Measurements from ENCODE around the gene C15orf39. TPM values are rescaled to one million over a fixed set of nuclear protein-coding genes. Genes with fewer than 3 reads are reported as not detected.

C15orf39 gene
- total RNA-seq, 1 experiment from 2014 or later = 28.9 TPM

DNA sequence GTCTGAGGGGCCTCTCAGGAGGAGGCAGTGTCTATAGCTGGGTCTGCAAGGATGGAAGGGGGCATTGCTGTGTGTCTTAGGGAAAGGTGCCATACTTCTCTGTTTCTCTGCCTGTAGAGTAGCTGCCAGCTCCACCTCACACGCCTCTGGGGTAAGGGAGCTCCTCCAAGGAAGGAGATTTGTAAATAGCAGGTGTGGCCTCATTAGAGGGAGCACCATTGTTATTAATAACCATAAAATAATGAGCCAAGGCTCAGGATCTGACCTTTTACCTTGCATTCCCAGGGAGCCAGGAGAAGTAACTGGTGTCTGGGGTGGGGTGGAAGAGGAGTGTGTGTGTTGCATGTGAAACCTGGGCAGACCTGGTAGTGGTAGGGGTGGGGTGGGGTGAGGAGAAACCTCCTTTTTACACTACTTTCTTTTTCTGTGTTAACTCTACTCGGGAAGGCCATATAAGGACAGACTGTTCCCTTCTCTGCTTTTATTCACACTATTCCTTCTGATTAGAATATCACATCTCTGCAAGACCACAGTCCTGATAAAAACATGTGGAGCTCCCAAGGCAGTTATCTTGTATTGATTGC is 2.2 kb upstream of the C15orf39 start:
- no peak overlapping the region for H3K4me3 ChIP-seq (ENCODE audit: low read depth, low read length, poor library complexity, severe bottlenecking)
- H3K27ac ChIP-seq (ENCODE audit: low read depth, low read length, poor library complexity, severe bottlenecking) = no peak overlapping the region
- no peaks in the 10 kb centered on the region for H3K36me3 ChIP-seq (ENCODE audit: insufficient read depth, low read length, poor library complexity, severe bottlenecking)
- BruUV-seq (replicated peaks) = no TSS peak
- no peaks in the 10 kb centered on the region for H3K27me3 ChIP-seq (replicated peaks; ENCODE audit: insufficient read depth, low read depth, low read length, poor library complexity)
- ChIA-PET POLR2A (ENCODE audit: low non-redundant PET) (no interaction called here), CTCF (no interaction called here)
- TF ChIP-seq, protein P1, sequence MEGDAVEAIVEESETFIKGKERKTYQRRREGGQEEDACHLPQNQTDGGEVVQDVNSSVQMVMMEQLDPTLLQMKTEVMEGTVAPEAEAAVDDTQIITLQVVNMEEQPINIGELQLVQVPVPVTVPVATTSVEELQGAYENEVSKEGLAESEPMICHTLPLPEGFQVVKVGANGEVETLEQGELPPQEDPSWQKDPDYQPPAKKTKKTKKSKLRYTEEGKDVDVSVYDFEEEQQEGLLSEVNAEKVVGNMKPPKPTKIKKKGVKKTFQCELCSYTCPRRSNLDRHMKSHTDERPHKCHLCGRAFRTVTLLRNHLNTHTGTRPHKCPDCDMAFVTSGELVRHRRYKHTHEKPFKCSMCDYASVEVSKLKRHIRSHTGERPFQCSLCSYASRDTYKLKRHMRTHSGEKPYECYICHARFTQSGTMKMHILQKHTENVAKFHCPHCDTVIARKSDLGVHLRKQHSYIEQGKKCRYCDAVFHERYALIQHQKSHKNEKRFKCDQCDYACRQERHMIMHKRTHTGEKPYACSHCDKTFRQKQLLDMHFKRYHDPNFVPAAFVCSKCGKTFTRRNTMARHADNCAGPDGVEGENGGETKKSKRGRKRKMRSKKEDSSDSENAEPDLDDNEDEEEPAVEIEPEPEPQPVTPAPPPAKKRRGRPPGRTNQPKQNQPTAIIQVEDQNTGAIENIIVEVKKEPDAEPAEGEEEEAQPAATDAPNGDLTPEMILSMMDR (conservative IDR thresholded peaks at IDR 0.05; ENCODE audit: low read depth, low read length) = no peak
- TF ChIP-seq EZH2 (IDR thresholded peaks at IDR 0.05; ENCODE audit: borderline replicate concordance, low read depth, low read length, poor library complexity, severe bottlenecking) = no peak
- no peak for DNase-seq (ENCODE audit: low spot score)
- no peaks in the 10 kb centered on the region for H3K9me3 ChIP-seq (ENCODE audit: low read depth, low read length, poor library complexity, severe bottlenecking)
- H3K4me1 ChIP-seq (ENCODE audit: insufficient read depth, low read length, poor library complexity, severe bottlenecking) = peaks cover 23% of the 10 kb centered on the region
- intact Hi-C loops (cut with micrococcal nuclease; ENCODE audit: unreplicated experiment) = no loop called here

DNA sequence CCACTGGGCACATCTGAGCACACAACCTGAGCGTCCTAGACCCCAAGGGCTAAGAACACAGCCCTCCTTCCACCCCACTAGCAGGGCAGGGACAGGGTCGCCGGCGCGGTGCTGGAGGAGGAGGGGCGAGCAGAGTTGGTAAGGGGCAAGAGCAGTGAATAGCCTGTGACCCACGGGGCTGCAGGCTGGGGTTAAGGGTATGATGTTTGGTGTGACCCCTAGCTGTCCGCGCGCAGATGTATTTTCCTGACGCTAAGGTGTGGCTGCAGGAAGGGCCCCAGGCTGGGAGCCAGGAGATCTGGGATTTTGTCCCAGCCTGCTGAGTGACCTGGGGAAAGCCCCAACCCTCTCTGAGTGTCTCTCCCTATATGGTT is 1.3 kb upstream of the C15orf39 start:
- DNase-seq (ENCODE audit: low spot score) = no peak
- ChIA-PET CTCF (interaction anchor here (0.6 kb wide), 1 partner anchor 173 kb away, joined by 3 read pairs; no protein-coding TSS in a partner anchor), POLR2A (ENCODE audit: low non-redundant PET) (no interaction called here)
- H3K27me3 ChIP-seq (replicated peaks; ENCODE audit: insufficient read depth, low read depth, low read length, poor library complexity) = no peaks in the 10 kb centered on the region
- no peaks in the 10 kb centered on the region for H3K36me3 ChIP-seq (ENCODE audit: insufficient read depth, low read length, poor library complexity, severe bottlenecking)
- H3K9me3 ChIP-seq (ENCODE audit: low read depth, low read length, poor library complexity, severe bottlenecking) = no peaks in the 10 kb centered on the region
- intact Hi-C loops (cut with micrococcal nuclease; ENCODE audit: unreplicated experiment) = loop anchor here (10.0 kb wide), 2 partner anchors 296 to 426 kb away; partner anchors contain the start of gene FAM219B
- H3K4me3 ChIP-seq (ENCODE audit: low read depth, low read length, poor library complexity, severe bottlenecking) = no peak overlapping the region
- no peak overlapping the region for H3K27ac ChIP-seq (ENCODE audit: low read depth, low read length, poor library complexity, severe bottlenecking)
- peaks cover 30% of the 10 kb centered on the region for H3K4me1 ChIP-seq (ENCODE audit: insufficient read depth, low read length, poor library complexity, severe bottlenecking)
- TF ChIP-seq EZH2 (IDR thresholded peaks at IDR 0.05; ENCODE audit: borderline replicate concordance, low read depth, low read length, poor library complexity, severe bottlenecking) = no peak
- TF ChIP-seq, protein P1 (conservative IDR thresholded peaks at IDR 0.05; ENCODE audit: low read depth, low read length) = no peak
- no TSS peak for BruUV-seq (replicated peaks)

DNA sequence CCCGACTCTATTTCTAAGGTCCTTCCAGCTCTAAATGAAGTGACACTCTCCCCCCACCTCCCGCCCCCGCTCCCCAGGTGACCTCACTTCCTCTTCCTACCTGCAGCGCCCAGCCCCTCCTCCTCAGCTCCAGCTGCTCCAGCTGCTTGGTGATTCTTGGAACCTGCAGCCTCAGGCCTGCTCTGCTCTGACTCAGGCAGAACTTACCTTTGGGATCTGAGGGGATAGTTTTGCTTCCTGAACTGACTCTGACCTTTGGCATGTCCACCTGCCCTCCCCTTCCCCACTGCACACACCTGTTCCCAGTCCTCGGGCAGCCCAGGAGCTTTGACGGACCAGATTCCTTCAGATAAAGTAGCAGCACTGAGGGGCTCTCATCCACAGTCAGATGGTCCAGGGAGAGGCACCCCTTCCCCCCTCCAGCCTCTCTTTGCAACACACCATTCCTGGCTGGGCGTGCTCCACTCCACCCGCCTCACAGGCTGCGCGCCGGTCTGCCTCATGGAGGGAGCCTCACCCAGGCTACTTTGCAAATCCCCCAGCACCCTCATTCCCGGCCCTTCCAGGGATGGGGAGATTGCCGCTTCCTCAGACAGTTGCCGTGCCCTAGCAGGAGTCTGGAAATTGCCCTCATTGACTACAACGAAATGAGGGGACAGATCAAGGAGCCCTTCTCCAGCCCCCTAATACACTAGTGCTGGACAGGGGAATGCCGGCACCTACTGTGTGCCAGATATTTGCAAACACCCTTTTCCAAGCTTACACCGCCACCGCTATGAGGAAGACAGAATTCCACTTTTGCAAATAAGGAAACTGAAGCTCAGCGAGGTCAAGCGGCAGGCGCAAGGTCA is 692 bp upstream of the C15orf39 start:
- BruUV-seq (replicated peaks) = no TSS peak
- Histone ChIP-seq H3K4me1 (ENCODE audit: insufficient read depth, low read length, poor library complexity, severe bottlenecking) (peaks cover 30% of the 10 kb centered on the region), H3K27me3 (replicated peaks; ENCODE audit: insufficient read depth, low read depth, low read length, poor library complexity) (no peaks in the 10 kb centered on the region), H3K9me3 (ENCODE audit: low read depth, low read length, poor library complexity, severe bottlenecking) (no peaks in the 10 kb centered on the region), H3K4me3 (ENCODE audit: low read depth, low read length, poor library complexity, severe bottlenecking) (peak overlapping the region; percentile 99), H3K27ac (ENCODE audit: low read depth, low read length, poor library complexity, severe bottlenecking) (peak overlapping the region; percentile 56), H3K36me3 (ENCODE audit: insufficient read depth, low read length, poor library complexity, severe bottlenecking) (peaks cover 4% of the 10 kb centered on the region)
- DNase-seq (ENCODE audit: low spot score) = peak; percentile 35
- POLR2A ChIA-PET (ENCODE audit: low non-redundant PET) = interaction anchor here (0.6 to 1.0 kb wide), 2 partner anchors 11 to 310 kb away, joined by 3 to 7 read pairs; no protein-coding TSS in a partner anchor
- CTCF ChIA-PET = interaction anchor here (0.6 to 1.3 kb wide), 8 partner anchors 32 to 247 kb away, joined by 3 to 9 read pairs (median 3); partner anchors contain the start of genes PPCDC and RPP25
- intact Hi-C loops (cut with micrococcal nuclease; ENCODE audit: unreplicated experiment) = loop anchor here (10.0 kb wide), 2 partner anchors 296 to 426 kb away; partner anchors contain the start of gene FAM219B
- TF ChIP-seq EZH2 (IDR thresholded peaks at IDR 0.05; ENCODE audit: borderline replicate concordance, low read depth, low read length, poor library complexity, severe bottlenecking) = no peak
- TF ChIP-seq, protein P1 (conservative IDR thresholded peaks at IDR 0.05; ENCODE audit: low read depth, low read length) = no peak
